ENCODE measurements around the gene SPSB2. TPM values are rescaled to one million over a fixed set of nuclear protein-coding genes. Genes with fewer than 3 reads are reported as not detected.

Gene SPSB2
- total and polyA plus RNA-seq, 9 donors, result 0.38 to 14.7 (median 8.3) TPM

- Histone ChIP-seq H3K4me3 (no peak overlapping the region), H3K27ac (peak overlapping the region in 1 of 2 donors; percentile 6), H3K36me3 (no peaks in the 10 kb centered on the region), H3K9me3 (no peaks in the 10 kb centered on the region), H3K27me3 (no peaks in the 10 kb centered on the region), H3K4me1 (ENCODE audit: insufficient read depth) (no peaks in the 10 kb centered on the region)
- WGBS, 3 donors, result 43 to 52% (median 51%) methylated on average over 6 of the region's 6 CpGs
- TF ChIP-seq CTCF (IDR thresholded peaks at IDR 0.05), result no peak
- no peak for TF ChIP-seq EP300 (IDR thresholded peaks at IDR 0.05)
- TF ChIP-seq POLR2A (IDR thresholded peaks at IDR 0.05), result no peak
- peak in 1 of 5 donors; percentile 34 for DNase-seq
- intact Hi-C loops (cut with DNase I), result no loop called here
Observed at GRCh38 chr12:6833189-6833890, 39.8 kb downstream of the SPSB2 start.

- 84 to 88% (median 86%) methylated on average over 4 of the region's 4 CpGs for WGBS, 3 donors
- Histone ChIP-seq H3K27me3 (no peaks in the 10 kb centered on the region), H3K36me3 (no peaks in the 10 kb centered on the region), H3K27ac (no peak overlapping the region), H3K4me1 (ENCODE audit: insufficient read depth) (peaks cover 1% of the 10 kb centered on the region), H3K4me3 (no peak overlapping the region), H3K9me3 (no peaks in the 10 kb centered on the region)
- DNase-seq, result no peak
- intact Hi-C loops (cut with DNase I), result no loop called here
- TF ChIP-seq CTCF (IDR thresholded peaks at IDR 0.05) (no peak), POLR2A (IDR thresholded peaks at IDR 0.05) (no peak), EP300 (IDR thresholded peaks at IDR 0.05) (no peak)
Observed at GRCh38 chr12:6832125-6832524, 41.0 kb downstream of the SPSB2 start.

- intact Hi-C loops (cut with DNase I), result no loop called here
- Histone ChIP-seq H3K36me3 (no peaks in the 10 kb centered on the region), H3K4me3 (no peak overlapping the region), H3K27ac (no peak overlapping the region), H3K4me1 (ENCODE audit: insufficient read depth) (peaks cover 4% of the 10 kb centered on the region), H3K9me3 (no peaks in the 10 kb centered on the region), H3K27me3 (no peaks in the 10 kb centered on the region)
- TF ChIP-seq EP300 (IDR thresholded peaks at IDR 0.05) (no peak), CTCF (IDR thresholded peaks at IDR 0.05) (no peak), POLR2A (IDR thresholded peaks at IDR 0.05) (no peak)
- 78 to 81% (median 81%) methylated on average over 12 of the region's 12 CpGs for WGBS, 3 donors
- DNase-seq, result no peak
Observed at GRCh38 chr12:6831450-6831995, 41.6 kb downstream of the SPSB2 start.

- intact Hi-C loops (cut with DNase I), result no loop called here
- Histone ChIP-seq H3K27me3 (no peaks in the 10 kb centered on the region), H3K4me1 (ENCODE audit: insufficient read depth) (peaks cover 4% of the 10 kb centered on the region), H3K27ac (no peak overlapping the region), H3K4me3 (no peak overlapping the region), H3K36me3 (no peaks in the 10 kb centered on the region), H3K9me3 (no peaks in the 10 kb centered on the region)
- WGBS, 3 donors, result 80 to 89% (median 85%) methylated on average over 6 of the region's 6 CpGs
- TF ChIP-seq CTCF (IDR thresholded peaks at IDR 0.05) (no peak), POLR2A (IDR thresholded peaks at IDR 0.05) (no peak), EP300 (IDR thresholded peaks at IDR 0.05) (no peak)
- DNase-seq, result no peak
Observed at GRCh38 chr12:6830999-6831398, 42.1 kb downstream of the SPSB2 start.
